HPDE6-E6E7 (cell line): ENCODE results near the gene NID1.

ENCODE experiments used
- DNase-seq: peaks from one replicate; pipeline ENCODE4 v3.0.0; 2011; ENCODE audit warnings: missing footprints; ENCODE audit errors: extremely low spot score

The NID1 gene

DNA sequence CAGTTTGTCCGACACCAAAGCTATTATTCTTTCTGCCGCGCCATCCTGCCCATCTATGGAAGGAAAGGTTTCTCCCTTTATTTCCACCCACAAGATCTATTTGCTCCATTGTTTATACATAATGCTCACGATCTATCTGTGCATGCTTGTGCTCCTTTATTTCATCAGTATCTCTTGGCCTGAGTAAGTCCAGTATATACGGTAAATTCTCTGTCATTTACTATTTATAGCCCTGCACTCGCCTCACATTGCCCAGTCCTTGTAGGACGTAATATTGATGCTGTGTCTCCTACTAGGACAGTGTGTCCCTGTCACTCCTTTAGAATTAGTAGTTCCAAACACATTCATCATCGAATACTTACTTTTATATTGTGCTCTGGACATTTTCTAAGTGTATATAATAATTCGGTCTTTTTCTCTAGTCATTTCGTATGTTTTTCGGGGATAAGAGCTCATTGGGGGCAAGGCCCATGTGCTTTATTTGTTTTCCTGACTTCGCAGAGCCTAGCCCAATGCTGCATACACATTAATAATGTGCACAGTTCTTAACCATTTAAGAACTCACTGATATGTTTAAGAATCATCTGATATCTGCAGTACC is 3.1 kb upstream of the NID1 start:
- DNase-seq: no peak

DNA sequence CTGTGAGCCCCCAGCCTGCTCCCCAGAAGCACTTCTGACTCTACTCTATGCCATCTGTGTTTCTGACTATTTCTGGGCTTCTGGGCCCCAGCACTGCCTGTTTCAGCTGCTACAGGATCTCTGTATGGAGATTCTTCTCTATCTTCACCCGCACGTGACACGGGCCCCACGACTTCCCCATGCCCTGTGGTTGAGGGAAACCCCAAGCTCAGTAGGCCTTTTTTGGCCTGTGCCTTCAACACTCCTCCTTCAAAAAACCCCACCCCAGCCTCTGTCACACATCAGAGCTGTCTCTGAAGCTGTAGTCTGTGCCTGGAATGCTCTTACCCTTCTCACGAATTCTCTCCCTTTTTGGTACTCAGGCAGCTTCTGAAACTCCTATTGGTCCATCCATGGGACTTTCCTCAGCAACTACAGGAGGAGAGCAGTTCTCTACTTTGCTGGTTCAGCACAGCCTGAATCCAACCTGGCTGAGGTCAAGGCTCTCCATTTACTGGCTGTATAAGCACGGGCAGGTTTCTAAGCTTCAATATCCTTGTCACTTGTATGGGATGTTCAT is 2.0 kb upstream of the NID1 start:
- no peak for DNase-seq

DNA sequence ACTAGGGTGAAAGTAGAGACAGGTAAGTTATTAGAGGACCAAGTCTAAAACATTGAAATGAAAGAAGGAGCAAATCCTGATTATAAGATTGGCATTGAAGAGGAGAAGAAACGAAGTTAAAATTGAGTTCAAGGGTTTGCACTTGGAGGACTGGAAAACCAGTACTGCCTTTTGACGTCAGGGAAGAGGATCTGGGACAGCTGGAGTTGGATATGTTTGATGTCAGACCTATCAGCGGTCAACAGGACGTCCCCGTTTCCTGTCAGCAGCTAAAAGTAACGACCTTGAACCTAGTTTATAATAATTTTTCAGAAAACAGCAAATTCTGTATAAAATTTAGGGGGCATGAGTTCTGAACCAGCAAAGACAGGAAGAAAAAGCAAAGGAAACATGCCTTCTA is 1.2 kb upstream of the NID1 start:
- DNase-seq: no peak

DNA sequence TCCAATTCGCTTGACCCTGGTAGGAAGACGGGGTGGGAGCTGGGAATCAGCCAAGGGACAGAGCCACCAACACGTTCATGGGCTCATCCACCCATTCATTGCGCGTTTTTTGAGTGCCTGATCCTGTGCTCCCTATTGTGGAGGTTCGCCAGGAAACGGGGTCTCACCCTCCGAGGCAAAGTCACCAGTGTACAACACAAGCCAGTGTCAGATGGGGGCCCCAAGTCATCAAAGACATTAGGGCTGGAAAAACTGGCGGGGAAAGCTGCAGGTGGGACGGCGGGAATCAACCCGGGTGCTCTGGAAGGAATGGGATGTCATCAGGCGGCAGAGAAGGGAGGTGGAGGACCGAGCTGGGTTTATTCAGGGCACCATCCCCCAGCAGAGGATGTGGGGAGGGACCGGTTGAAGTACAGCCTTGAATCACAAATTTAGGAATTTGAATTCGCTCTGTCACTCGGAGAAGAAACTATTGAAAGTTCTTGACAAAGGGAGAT is 667 bp upstream of the NID1 start:
- DNase-seq: no peak

DNA sequence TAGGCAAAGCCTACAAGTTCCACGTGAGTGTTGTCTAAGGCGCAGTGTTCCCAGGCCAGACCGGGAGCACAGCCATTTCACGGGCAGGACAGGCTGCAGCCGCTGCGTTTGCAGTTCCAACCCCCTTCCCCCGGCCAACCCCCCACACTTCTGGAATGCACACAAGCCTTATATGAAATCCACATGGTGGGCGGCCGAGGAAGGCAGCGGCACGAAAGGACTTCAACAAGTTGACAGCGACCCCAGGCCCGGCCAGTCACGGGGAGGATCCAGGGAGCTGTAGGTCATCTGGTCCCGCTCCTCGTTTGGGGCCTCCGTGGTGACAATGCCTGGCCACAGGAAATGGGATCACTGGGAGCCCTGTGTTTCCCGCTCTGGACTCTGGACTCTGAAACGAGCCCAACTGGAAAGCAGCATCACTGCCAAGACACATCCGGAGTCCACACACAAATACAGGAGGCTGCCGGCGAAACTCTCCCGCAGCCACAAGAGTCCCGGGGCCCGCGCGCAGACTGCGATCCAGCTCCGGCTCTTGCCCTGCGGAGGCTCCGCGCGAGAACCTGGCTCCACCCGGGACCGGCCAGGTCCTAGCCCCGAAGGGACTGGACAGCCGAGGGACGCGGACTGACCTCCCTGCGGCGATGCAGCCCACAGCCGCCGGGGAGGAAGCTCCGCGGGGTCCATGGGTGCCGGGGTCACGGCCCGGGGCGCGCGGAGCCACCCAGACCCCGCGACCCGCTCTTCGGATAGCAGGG is 794 bp downstream of the NID1 start:
- DNase-seq: no peak

DNA sequence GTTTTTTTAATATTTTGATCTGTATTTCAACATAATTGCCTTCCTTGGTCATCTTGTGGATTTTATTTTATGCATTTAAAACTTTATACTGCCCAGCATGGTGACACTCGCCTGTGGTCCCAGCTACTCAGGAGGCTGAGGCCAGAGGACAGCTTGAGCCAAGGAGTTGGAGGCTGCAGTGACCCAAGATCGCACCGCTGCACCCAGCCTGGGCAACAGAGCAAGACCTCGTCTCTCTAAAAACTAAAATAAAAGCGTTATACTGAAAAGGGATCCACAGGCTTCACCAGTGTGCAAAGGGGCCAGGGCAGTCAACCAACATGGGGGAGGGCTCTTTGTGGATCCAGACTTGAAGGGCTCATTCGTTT is 1.4 kb downstream of the NID1 start:
- DNase-seq: no peak

DNA sequence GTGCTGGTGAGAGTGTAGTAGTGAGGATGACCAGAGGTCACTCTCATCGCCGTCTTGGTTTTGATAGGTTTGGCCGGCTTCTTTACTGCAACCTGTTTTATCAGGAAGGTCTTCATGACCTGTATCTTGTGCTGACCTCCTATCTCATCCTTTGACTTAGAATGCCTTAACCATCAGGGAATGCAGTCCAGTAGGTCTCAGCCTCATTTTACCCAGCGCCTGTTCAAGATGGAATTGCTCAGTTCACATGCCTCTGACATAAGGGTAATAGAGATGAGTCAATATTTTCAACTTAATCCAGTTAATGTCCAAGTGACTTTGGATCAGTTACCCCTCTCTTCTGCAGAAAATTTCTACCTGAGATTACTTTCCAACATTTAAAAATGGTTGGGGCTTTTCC is 4.6 kb downstream of the NID1 start:
- DNase-seq: no peak

DNA sequence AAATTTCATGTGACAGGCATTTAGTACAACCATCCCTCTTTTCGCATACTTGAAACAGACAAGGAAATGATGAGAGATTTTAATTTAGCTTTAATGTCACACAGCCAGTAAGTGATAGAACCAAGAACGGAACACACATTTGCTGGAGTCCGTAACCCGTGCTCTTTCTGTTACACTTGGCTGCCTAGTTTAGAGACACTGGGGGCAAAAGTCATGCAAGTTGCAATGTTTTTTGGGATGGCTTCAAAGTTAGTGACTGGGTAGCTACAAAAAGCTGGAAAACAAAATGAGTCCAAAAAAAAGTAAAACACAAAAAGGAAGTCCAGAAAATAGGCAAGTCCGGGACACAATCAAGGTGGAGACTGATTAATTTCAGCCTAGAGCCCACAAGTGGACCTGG is 5.9 kb downstream of the NID1 start:
- DNase-seq: no peak

DNA sequence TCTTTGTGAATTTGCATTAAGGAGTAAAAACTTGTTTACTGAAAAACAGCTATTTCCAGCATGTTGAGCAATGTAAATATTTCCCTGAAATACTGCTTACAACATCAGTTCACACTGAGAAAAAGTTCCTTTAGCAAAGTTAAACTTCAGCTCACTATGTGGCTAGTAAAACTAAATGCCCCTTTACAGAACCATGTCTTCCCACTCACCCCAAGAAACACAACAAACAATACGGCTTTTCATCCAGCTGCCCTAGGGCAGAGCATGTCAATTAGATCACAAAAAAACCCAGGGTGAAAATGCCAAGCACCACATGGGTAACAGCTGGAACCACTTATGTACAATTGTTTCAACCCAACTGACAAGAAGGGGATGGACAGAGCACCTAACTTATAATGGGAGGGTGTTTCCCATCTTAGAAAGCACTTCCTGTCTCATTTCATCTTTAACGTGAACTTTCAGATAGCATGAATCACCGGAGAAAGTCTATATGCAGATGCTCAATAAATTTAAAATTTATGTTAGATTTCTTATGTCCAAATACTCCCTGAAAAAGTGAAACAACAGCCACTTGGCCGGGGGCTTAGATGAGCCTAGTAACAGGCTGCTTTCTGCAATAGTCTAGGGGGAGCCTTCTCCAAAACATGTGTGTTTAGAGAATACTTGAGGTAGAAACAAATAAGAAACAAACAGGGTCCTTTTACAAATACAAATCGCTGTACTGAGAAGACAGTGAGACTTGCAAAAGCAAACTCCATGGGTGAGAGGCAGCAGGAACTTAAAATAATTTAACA is 6.6 kb downstream of the NID1 start:
- DNase-seq: no peak

DNA sequence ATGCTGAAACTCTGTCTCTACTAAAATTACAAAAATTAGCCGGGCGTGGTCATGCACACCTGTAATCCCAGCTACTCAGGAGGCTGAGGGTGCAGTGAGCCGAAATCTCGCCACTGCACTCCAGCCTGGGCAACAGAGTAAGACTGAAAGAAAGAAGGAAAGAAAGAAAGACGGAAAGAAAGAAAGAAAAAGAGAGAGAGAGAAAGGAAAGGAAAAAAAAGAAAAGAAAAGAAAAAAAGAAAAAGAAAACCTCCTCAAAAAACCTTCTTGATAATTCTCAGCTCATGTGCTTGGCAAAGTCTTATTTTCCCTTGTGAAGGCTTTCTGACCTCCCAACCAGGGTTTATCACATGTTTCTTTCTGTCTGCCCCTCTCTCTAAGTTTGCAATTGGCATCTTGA is 7.3 kb downstream of the NID1 start:
- DNase-seq: no peak

DNA sequence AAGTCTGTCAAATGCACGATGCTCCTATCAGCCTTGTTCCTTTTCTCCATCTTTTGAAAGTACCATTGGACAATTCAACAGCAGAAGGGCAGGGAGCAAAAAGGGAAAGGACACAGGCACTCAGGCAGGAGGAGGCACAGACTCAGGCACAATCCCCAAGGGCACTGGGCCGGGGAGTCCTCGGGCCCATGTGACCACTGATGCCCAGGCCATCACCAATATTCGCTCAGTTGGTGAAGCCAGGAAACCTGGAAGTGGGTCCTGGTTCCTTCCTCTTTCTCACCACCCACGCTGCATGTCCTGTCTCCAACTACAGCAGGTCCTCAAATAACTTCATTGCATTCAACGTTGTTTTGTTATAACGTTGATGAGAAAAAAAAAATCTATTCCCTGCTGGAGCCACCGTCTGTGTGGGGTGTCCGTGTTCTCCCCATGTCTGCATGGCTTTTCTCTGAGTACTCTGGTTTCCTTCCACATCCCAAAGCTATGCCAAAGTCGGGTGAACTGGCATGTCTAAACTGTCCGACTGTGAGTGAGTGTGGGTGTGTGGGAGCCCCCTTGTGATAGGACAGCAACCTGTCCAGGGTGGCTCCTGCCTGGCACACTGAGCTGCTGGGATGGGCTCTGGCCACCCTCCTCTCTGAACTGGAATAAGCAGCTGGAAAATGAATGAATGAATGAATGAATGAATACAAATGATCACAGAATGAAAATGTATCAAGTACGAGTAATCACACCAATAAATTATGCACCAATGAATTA is 12.5 kb downstream of the NID1 start:
- no peak for DNase-seq

DNA sequence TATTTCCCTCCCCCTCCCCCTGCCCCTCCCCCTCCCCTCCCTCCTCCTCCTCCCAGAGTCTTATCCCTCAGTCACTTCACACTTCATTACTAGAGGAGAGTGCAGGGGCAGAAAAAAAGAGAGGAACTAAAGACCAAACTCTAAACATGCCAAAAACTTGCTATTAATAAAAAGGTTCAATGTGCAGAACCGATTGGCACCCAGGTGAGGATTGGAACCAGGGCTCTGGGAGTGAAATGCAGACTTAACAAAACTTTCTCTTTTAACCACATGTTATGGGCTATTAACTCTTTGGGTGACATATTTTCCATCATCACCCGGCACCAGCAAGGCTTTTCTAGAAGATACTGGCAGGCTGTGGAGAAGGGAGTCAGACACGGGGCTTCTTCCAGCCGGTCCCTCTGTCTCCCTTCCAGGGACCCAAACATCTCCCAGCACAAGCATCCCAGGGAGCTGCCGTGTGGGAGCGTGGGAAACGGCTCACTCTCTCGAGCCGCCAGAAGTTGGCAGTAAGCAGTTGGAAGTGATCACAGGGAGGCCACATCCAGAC is 13.6 kb downstream of the NID1 start:
- DNase-seq: no peak

DNA sequence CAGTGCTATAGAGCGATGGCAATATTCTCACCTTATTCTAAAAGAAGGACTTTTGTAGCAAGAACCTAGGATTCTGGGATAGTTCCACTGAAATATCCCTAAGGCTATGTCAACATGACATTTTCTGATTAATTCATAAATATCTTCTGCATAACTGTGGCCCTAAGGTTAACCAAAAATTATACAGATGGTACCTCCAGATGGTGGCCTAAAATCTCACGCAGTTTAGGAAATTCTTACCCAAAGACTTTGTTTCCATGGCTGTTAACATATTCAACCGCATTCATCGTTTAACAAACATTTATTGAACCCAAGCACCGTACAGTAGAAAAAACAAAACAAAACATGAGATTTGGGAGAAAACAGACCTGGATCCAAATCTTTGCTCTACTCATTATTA is 19.1 kb downstream of the NID1 start:
- no peak for DNase-seq

DNA sequence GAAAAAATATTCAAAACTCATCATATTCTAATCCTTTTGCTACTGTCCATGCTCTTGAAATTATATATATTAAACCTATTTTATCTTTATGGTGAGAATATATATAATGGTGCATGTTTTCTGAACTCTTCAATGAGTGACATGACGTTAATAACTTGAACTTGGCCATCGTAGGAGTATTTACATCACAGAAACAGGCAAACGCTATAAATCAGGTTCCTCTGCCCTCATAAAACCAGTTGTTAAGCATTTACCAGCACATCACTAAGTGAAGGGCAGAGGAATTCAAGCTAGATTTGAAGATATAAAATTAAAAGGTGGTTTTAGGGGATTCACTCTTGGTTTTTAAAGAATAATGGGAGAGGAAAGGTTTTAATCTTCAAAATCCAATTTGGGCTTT is 20.5 kb downstream of the NID1 start:
- DNase-seq: no peak

DNA sequence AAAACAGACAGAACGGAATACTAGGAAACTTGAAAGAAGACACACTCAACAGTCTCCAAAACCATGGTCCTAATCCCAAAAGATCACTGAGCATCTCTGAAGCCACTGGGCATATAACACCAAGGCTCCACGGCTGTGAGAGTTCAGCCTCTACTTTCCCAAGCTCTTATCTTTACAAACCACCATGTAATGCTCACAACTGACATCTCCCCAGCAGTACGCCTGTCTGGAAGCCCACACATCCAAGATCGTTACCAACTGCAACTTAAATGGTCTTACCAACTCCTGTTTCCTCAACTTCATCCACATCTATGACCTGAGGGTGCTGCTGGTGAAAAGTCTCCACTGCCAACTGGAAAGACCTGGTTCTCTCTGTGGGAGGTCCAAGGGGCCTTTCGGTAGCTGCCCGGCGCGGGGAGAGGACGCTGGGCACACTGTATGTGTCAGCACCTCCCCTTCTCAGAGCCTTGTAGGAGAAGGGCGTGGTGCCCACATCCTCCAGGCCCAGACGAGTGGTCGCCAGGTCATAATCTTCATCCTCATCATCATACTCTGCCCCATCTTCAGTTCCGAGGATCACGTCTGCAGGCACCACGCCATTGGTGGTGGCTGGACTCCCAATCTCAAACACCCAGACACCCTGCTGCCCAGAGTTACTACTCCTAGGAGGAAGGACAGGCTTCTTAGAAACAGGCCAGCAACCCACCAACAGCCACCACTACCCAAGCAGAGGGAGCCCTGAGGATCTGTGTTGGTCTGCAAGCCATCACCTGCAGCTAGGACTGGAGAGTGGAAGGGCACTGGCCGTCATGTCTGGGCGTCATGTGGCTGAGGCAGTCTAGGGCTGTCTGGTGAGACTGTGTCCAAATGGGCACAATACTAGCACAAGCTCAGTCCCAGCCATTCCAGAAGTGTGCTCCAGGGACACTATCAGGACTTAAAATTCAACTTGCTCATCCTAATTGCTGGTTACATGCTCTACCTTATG is 23.0 kb downstream of the NID1 start:
- DNase-seq: no peak

DNA sequence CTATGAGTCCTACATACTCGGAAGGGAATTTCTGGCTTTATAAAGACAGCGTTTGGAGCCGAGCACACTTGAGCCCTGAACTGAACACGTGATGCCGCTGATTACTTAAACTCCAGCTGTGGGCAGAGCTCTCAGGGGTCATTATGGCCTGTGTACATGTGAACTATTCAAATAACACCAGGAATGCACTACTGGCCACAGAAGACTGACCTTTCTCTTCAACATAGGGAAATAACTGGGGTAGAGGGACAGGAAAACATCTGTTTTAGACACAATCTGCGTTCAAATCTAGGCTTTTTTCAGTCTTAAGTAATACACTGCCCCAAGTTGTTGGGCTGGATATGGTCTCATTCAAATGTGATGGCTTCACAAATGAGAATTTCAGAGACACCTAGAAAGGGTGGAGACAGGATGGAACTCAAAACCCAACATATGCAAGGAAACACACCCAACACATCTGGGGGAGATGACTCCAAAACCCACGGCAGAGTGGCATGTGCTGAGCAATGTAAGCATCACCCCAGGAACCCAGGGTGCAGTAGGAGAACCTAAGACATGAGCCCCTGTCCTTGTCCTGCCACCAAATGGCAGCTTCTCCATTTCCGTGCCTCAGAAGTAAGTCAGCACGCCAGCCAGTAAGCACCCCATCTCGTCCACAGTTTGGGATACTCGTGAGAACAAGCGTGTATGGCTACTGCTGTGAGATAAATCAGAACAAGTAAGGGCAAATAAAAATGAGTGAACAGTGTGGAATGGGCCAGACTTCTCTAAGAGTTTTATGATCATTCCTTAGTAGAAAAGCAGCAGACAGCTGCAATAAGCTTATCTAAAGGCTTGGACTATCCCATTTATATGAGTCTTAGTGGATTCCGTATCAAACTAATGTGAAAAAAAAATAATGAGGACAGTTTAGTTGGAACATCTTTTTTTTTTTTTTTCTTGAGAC is 24.9 kb downstream of the NID1 start:
- DNase-seq: no peak

DNA sequence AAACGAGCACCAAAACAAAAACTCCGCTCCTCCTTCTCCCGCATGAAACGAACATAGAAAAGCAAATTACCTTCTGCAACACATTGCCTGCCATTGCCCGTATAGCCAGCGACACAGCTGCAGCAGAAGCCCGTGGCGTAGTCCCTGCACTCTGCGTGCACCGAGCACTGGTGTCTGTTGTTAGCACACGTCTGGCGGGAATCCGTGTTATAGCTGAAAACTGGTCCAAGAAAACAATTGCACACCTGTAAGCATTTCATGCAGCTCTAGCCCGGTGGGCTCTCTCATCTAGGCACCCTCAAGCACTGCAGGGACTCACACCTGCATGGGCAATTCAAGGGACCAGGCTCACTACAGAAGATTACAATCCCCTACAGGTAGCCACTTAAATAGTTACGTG is 26.9 kb downstream of the NID1 start:
- DNase-seq: no peak

DNA sequence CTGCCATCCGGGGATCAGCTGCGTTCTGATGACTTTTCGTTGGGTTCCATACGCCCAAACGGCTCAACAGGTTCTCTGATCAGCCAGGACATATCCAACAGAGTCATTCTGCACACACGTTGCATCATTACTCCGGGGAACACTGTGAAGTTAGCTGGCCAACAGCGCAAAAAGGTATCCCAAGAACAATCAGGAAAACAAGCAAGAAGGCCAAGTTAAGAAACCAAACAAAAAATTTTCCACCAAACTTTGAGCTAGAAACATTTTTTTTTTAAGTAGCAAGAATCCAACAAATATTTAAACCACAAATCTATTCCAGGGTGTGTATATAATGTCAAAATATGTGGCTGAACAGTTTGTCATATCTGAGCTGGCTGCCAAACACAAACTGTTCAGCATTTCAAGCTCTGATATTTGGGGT is 29.2 kb downstream of the NID1 start:
- DNase-seq: no peak

DNA sequence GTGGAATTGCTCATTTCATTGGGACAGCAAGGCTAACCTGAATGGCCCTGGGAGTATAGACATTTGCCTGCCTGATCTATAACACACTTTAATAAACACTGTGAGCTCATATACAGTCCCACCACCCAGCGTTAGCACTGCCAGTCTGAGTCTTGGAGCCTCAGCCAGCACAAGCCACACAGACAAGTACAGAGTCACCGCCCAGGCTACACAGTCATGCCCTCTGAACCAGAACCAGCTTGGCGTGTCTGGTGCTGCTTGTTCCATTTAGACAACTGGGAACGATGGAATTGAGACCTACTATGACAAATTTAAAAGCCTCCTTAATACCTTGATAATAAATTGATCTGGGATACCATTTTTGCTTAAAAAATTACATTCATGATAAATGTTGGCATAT is 31.6 kb downstream of the NID1 start:
- DNase-seq: no peak
